Esophagus squamous epithelium (tissue), 4 donors: ENCODE results near the gene OR12D3.

Experiments used
- CTCF ChIP-seq, 6 experiments: fragments of 450-650 bp in 4 of 6; fragments of 200-600 bp in 2 of 6; sonication (generic) in 2 of 6; IDR thresholded peaks; one replicate each; pipeline ENCODE4 v1.5.1; 2016 to 2019; ENCODE audit warnings: antibody characterized with exemption in 6 of 6, mild to moderate bottlenecking in 4 of 6, moderate library complexity in 4 of 6
- POLR2A ChIP-seq, 4 donors: fragments of 450-650 bp; IDR thresholded peaks; one replicate each; pipeline ENCODE4 v1.6.1; 2017; ENCODE audit warnings: antibody characterized with exemption in 4 of 4, mild to moderate bottlenecking in 4 of 4, moderate library complexity in 3 of 4

GRCh38 chr6:29414588-29414987, 39.5 kb upstream of the OR12D3 start, which contains the start of gene OR12D1:
- TF ChIP-seq POLR2A (IDR thresholded peaks at IDR 0.05), result no peak
- TF ChIP-seq CTCF (IDR thresholded peaks at IDR 0.05), result no peak
